CMK (cell line): Measurements from ENCODE around the gene LCP2.
A peak's percentile ranks its signal among the peaks of the same experiment; 100 is the strongest.
"Not testable (repeated sequence)": the region's sequence is repeated elsewhere in the genome, so short reads cannot be mapped to it uniquely, and the experiment has no call there.

Source experiments
- DNase-seq: peaks from one replicate; pipeline ENCODE4 v3.0.0-alpha.2; 2010; ENCODE audit warnings: low read depth

LCP2 gene

GRCh38 chr5:170273968-170274710, 23.4 kb downstream of the LCP2 start:
- no peak for DNase-seq

- DNase-seq = no peak
Measured at GRCh38 chr5:170270293-170271069, 27.1 kb downstream of the LCP2 start.

GRCh38 chr5:170269579-170269978, 28.0 kb downstream of the LCP2 start:
- DNase-seq = no peak

GRCh38 chr5:170268884-170269283, 28.7 kb downstream of the LCP2 start:
- DNase-seq = peak; percentile 61

GRCh38 chr5:170268153-170268689, 29.4 kb downstream of the LCP2 start:
- DNase-seq = no peak

- DNase-seq = peak; percentile 26
Measured at GRCh38 chr5:170267431-170268152, 30.0 kb downstream of the LCP2 start.

GRCh38 chr5:170266570-170267381, 30.8 kb downstream of the LCP2 start:
- no peak for DNase-seq

- DNase-seq = no peak
Measured at GRCh38 chr5:170265522-170265921, 32.1 kb downstream of the LCP2 start.

GRCh38 chr5:170263906-170264305, 33.7 kb downstream of the LCP2 start:
- DNase-seq = no peak

- DNase-seq = no peak
Measured at GRCh38 chr5:170262061-170263045, 35.2 kb downstream of the LCP2 start.

GRCh38 chr5:170261528-170262043, 36.0 kb downstream of the LCP2 start:
- DNase-seq = no peak

GRCh38 chr5:170257370-170257769, 40.2 kb downstream of the LCP2 start:
- no peak for DNase-seq

- DNase-seq = no peak
Measured at GRCh38 chr5:170256571-170256970, 41.0 kb downstream of the LCP2 start.

GRCh38 chr5:170254056-170254455, 43.5 kb downstream of the LCP2 start:
- DNase-seq = no peak

GRCh38 chr5:170252720-170253350, 44.7 kb downstream of the LCP2 start:
- no peak for DNase-seq

GRCh38 chr5:170252109-170252508, 45.5 kb downstream of the LCP2 start:
- no peak for DNase-seq

GRCh38 chr5:170251462-170251861, 46.1 kb downstream of the LCP2 start:
- DNase-seq = no peak

GRCh38 chr5:170250810-170251317, 46.7 kb downstream of the LCP2 start:
- DNase-seq = no peak

GRCh38 chr5:170249355-170249754, 48.2 kb downstream of the LCP2 start:
- DNase-seq = no peak

- DNase-seq = not testable (repeated sequence)
Measured at GRCh38 chr5:170248931-170249227, 48.7 kb downstream of the LCP2 start.
